GM12874 (cell line): ENCODE results near the gene COQ10A.

Experiments used
- CTCF ChIP-seq: IDR thresholded peaks from 2 replicates; pipeline ENCODE4 v1.5.1; 2011; ENCODE audit warnings: low read depth, mild to moderate bottlenecking, control low read depth, low read length, moderate library complexity; ENCODE audit not compliant: insufficient read depth

Gene COQ10A

GRCh38 chr12:56288705-56289387 is 22.1 kb downstream of the COQ10A start:
- no peak for TF ChIP-seq CTCF

GRCh38 chr12:56293795-56294194 is 27.1 kb downstream of the COQ10A start:
- no peak for TF ChIP-seq CTCF

GRCh38 chr12:56296295-56296694 is 29.6 kb downstream of the COQ10A start:
- no peak for TF ChIP-seq CTCF

GRCh38 chr12:56297400-56297799 is 30.7 kb downstream of the COQ10A start:
- TF ChIP-seq CTCF = no peak

GRCh38 chr12:56298828-56299227 is 32.1 kb downstream of the COQ10A start:
- no peak for TF ChIP-seq CTCF

GRCh38 chr12:56299308-56299852 is 32.6 kb downstream of the COQ10A start:
- no peak for TF ChIP-seq CTCF

- TF ChIP-seq CTCF = no peak
Observed at GRCh38 chr12:56299853-56300643, 33.3 kb downstream of the COQ10A start, which contains the start of gene CS. CS (minus strand) TSS chr12:56300330; CDS start chr12:56300201, 129 bp downstream.
